HepG2 (cell line): Measurements from ENCODE around the gene RIPOR1. TPM values are rescaled to one million over a fixed set of nuclear protein-coding genes. Genes with fewer than 3 reads are reported as not detected.
"Not testable (repeated sequence)": the region's sequence is repeated elsewhere in the genome, so short reads cannot be mapped to it uniquely, and the experiment has no call there.

ENCODE experiments used
- ATAC-seq: fragments of 200-7000 bp; cut with Tn5 transposase; 3 replicates; pipeline ENCODE4 v1.9.1; 2020; ENCODE audit warnings: mild to moderate bottlenecking, moderate library complexity
- BruUV-seq: library from RNA; stranded (reverse); fragments of 400-500 nt; replicated peaks from 2 replicates; lab custom pipeline; 2021; lab: Mats Ljungman, UMichigan
- CTCF ChIA-PET: fragments of 300-600 bp; formaldehyde crosslinking; extraction: SDS; loops from one replicate; lab custom pipeline; 2021; ENCODE audit warnings: low total read pairs, inconsistent platforms, low intra/inter-chr PET ratio; lab: Yijun Ruan, JAX
- POLR2A ChIA-PET: fragments of 350-600 bp; sonication (Branson Sonifier 250); formaldehyde crosslinking; loops from one replicate; lab custom pipeline; 2020; ENCODE audit warnings: antibody characterized with exemption, inconsistent platforms; lab: Yijun Ruan, JAX
- DNase-seq: peaks from one replicate; pipeline ENCODE4 v3.0.0-alpha.2; 2015; ENCODE audit warnings: low spot score
- FAIRE-seq: peaks from 3 replicates; lab custom pipeline; 2011; peaks lifted over from hg19 to GRCh38; lab: Jason Lieb, UNC
- H2AFZ ChIP-seq: one replicate; pipeline ENCODE4 v1.6.1; 2011; ENCODE audit warnings: low read length, inconsistent platforms
- H3K27ac ChIP-seq: fragments of 300-600 bp; 3 replicates; pipeline ENCODE4 v1.8.0; 2011; ENCODE audit warnings: mixed run types, mild to moderate bottlenecking, mixed read lengths, low read length, inconsistent platforms; ENCODE audit not compliant: insufficient read depth; ENCODE audit errors: extremely low read length
- H3K27me3 ChIP-seq, 2 experiments: fragments of 200-600 bp in 1 of 2; 2 replicates in 1 of 2; 3 replicates in 1 of 2; pipeline versions ENCODE4 v1.6.0 to v1.8.0; 2011; ENCODE audit warnings: low read length in 2 of 2, mild to moderate bottlenecking in 2 of 2, moderate library complexity in 2 of 2, inconsistent platforms in 1 of 2; ENCODE audit not compliant: insufficient read depth in 2 of 2, control insufficient read depth in 1 of 2
- H3K36me3 ChIP-seq, 2 experiments: fragments of 200-600 bp in 1 of 2; replicated peaks in 1 of 2; 2 replicates in 1 of 2; 3 replicates in 1 of 2; pipeline versions ENCODE4 v1.5.1 to v1.8.0; 2011; ENCODE audit warnings: low read length in 2 of 2, inconsistent platforms in 1 of 2; ENCODE audit not compliant: insufficient read depth in 2 of 2, control insufficient read depth in 1 of 2
- H3K4me1 ChIP-seq: 2 replicates; pipeline ENCODE4 v1.5.1; 2012; ENCODE audit warnings: low read length, inconsistent platforms; ENCODE audit not compliant: insufficient read depth
- H3K4me2 ChIP-seq: 2 replicates; pipeline ENCODE4 v1.6.0; 2011; ENCODE audit warnings: low read depth, low read length, inconsistent platforms
- H3K4me3 ChIP-seq, 3 experiments: fragments of 200-600 bp in 1 of 3; sonication (generic), shearing (Covaris generic) in 1 of 3; replicated peaks in 1 of 3; 2 replicates each; pipeline ENCODE4 v1.5.1; 2011 to 2016; ENCODE audit warnings: low read length in 3 of 3, inconsistent platforms in 2 of 3, low read depth in 2 of 3, mild to moderate bottlenecking in 2 of 3, control low read depth in 1 of 3, mixed read lengths in 1 of 3; ENCODE audit not compliant: insufficient read depth in 1 of 3
- H3K79me2 ChIP-seq: one replicate; pipeline ENCODE4 v1.6.1; 2011; ENCODE audit warnings: low read length, inconsistent platforms; ENCODE audit not compliant: insufficient read depth
- H3K9ac ChIP-seq: 2 replicates; pipeline ENCODE4 v1.6.0; 2011; ENCODE audit warnings: mild to moderate bottlenecking, low read depth, low read length, inconsistent platforms; ENCODE audit not compliant: insufficient read depth
- H3K9me3 ChIP-seq: 2 replicates; pipeline ENCODE4 v1.5.1; 2012; ENCODE audit warnings: mild to moderate bottlenecking, low read length
- H4K20me1 ChIP-seq: 2 replicates; pipeline ENCODE4 v1.6.0; 2011; ENCODE audit warnings: inconsistent platforms, mild to moderate bottlenecking, low read length, moderate library complexity; ENCODE audit not compliant: insufficient read depth
- HNF1B ChIP-seq: sonication (generic); formaldehyde crosslinking; IDR thresholded peaks from 2 replicates; pipeline ENCODE4 v1.5.1; 2020; ENCODE audit warnings: mild to moderate bottlenecking, moderate library complexity, missing genetic modification reagents
- PHF5A ChIP-seq: IDR thresholded peaks from one replicate; pipeline ENCODE4 v1.6.1; 2018; ENCODE audit warnings: low read depth, missing genetic modification reagents; ENCODE audit not compliant: unreplicated experiment
- ZBTB14 ChIP-seq: sonication (generic); formaldehyde crosslinking; IDR thresholded peaks from 2 replicates; pipeline ENCODE4 v1.4.0; 2020; ENCODE audit warnings: missing genetic modification reagents
- ZBTB7A ChIP-seq: sonication (generic); formaldehyde crosslinking; IDR thresholded peaks from 2 replicates; pipeline ENCODE4 v1.8.0; 2022; ENCODE audit warnings: mild to moderate bottlenecking, missing genetic modification reagents
- ZFP82 ChIP-seq: sonication (generic); formaldehyde crosslinking; IDR thresholded peaks from 2 replicates; pipeline ENCODE4 v1.5.1; 2020; ENCODE audit warnings: mild to moderate bottlenecking, missing genetic modification reagents, borderline replicate concordance
- ZKSCAN8 ChIP-seq: IDR thresholded peaks from 2 replicates; pipeline ENCODE4 v1.6.1; 2016; ENCODE audit warnings: borderline replicate concordance, missing genetic modification reagents, missing compliant biosample characterization
- ZNF510 ChIP-seq: sonication (generic); formaldehyde crosslinking; IDR thresholded peaks from 2 replicates; pipeline ENCODE4 v1.4.0; 2020; ENCODE audit warnings: low read depth, mild to moderate bottlenecking, missing genetic modification reagents
- ZNF674 ChIP-seq: sonication (generic); formaldehyde crosslinking; IDR thresholded peaks from 2 replicates; pipeline ENCODE4 v1.5.0; 2020; ENCODE audit warnings: low read depth, mild to moderate bottlenecking, missing genetic modification reagents
- WGBS: methylation state at CpG from one replicate; pipeline ENCODE4 v1.1.6; 2017; ENCODE audit warnings: low lambda C conversion rate; 5-methylcytosine and 5-hydroxymethylcytosine counted together
- in situ Hi-C: cut with HindIII; loops from 2 replicates; pipeline ENCODE4 v1.10.0; 2017; ENCODE audit warnings: low pct_unique_long_range_greater_than_20kb; ENCODE audit not compliant: extremely low pct_ligation_motif_present
- intact Hi-C: fragments of 100-400 bp; cut with micrococcal nuclease; formaldehyde crosslinking; loops from one replicate; pipeline ENCODE4 v1.10.0; 2022; ENCODE audit not compliant: unreplicated experiment
- polyA plus RNA-seq, 8 experiments: library from polyadenylated mRNA; depleted of rRNA in 3 of 8; stranded (reverse) in 7 of 8; unstranded in 1 of 8; fragments of >200 nt; fragmentation: Illumina TruSeq in 4 of 8; extraction: Trizol in 4 of 8; gene quantifications; 2 replicates each; pipeline versions ENCODE4 v1.2.1 to v1.2.3, GENCODE V29; 2011 to 2016; ENCODE audit warnings: low read depth in 4 of 8, missing spikeins in 1 of 8, mixed read lengths in 1 of 8; ENCODE audit not compliant: insufficient read depth in 1 of 8
- total RNA-seq, 5 experiments: library from RNA; depleted of rRNA; stranded (reverse); fragments of >200 nt; fragmentation: Illumina TruSeq; extraction: Trizol; gene quantifications; 2 replicates each; pipeline ENCODE4 v1.2.3, GENCODE V29; 2016; ENCODE audit warnings: low read depth in 1 of 5

Gene RIPOR1
- total and polyA plus RNA-seq, 2 of the 13 experiments (the other 11 are each of a cell fraction or from before 2014, with no cell fraction given), result 4.6 to 8.1 TPM

GRCh38 chr16:67533024-67533560 is 4.5 kb downstream of the RIPOR1 start (continued):
- TF ChIP-seq ZKSCAN8, result no peak

- Histone ChIP-seq H3K4me1 (peaks cover 50% of the 10 kb centered on the region), H4K20me1 (peaks cover 35% of the 10 kb centered on the region; the same call in 1 of the 2 replicates)
- in situ Hi-C loops, FAIRE-seq, H3K4me3 ChIP-seq, intact Hi-C loops, H3K27me3 ChIP-seq, H3K27ac ChIP-seq, H3K9ac ChIP-seq, H3K9me3 ChIP-seq, H3K79me2 ChIP-seq, ATAC-seq, H3K4me2 ChIP-seq, H3K36me3 ChIP-seq, DNase-seq, POLR2A ChIA-PET, H2AFZ ChIP-seq, BruUV-seq: not testable (repeated sequence)
- CTCF ChIA-PET, result interaction anchor here (2.2 kb wide), 1 partner anchor 12 kb away, joined by 10 read pairs; no protein-coding TSS in a partner anchor
- 86% methylated on average over 6 of the region's 6 CpGs for WGBS
Measured at GRCh38 chr16:67533987-67534386, 5.4 kb downstream of the RIPOR1 start.

- H3K27ac ChIP-seq, result no peak overlapping the region
- DNase-seq, result no peak
- no peak overlapping the region for H2AFZ ChIP-seq
- H3K4me3 ChIP-seq, result no peak overlapping the region
- in situ Hi-C loops (no loop called here), intact Hi-C loops (no loop called here)
- H3K9me3 ChIP-seq, result no peaks in the 10 kb centered on the region
- H3K36me3 ChIP-seq, result peaks cover under 1 to 1% of the 10 kb centered on the region in 2 experiments; a peak in 1 of 5 replicates
- H3K4me2 ChIP-seq, result no peak overlapping the region
- peak; percentile 30 for FAIRE-seq
- H3K79me2 ChIP-seq, result peaks cover 4% of the 10 kb centered on the region
- no TSS peak for BruUV-seq
- ATAC-seq, result no peak
- peaks cover 35% of the 10 kb centered on the region; the same call in 1 of the 2 replicates for H4K20me1 ChIP-seq
- ChIA-PET POLR2A (no interaction called here), CTCF (interaction anchor here (2.2 kb wide), 1 partner anchor 13 kb away, joined by 10 read pairs; no protein-coding TSS in a partner anchor)
- peaks cover 51% of the 10 kb centered on the region for H3K4me1 ChIP-seq
- no peaks in the 10 kb centered on the region; a peak in 1 of 5 replicates for H3K27me3 ChIP-seq
- H3K9ac ChIP-seq, result no peak overlapping the region
- TF ChIP-seq ZNF674 (CRISPR knock-in tag) (no peak), ZFP82 (no peak), ZNF510 (CRISPR knock-in tag) (no peak), ZBTB7A (no peak), HNF1B (CRISPR knock-in tag) (no peak), ZBTB14 (no peak), PHF5A (CRISPR knock-in tag) (no peak)
Measured at GRCh38 chr16:67534431-67534830, 5.8 kb downstream of the RIPOR1 start.
